Hepatocyte (in vitro differentiated cells): ENCODE results near the gene KRT6B.

Experiments used
- CTCF ChIP-seq: fragments of 200-600 bp; sonication (generic); IDR thresholded peaks from 2 replicates; pipeline ENCODE4 v1.5.1; 2016; ENCODE audit warnings: antibody characterized with exemption, mild to moderate bottlenecking; ENCODE audit not compliant: poor library complexity
- EZH2 ChIP-seq: fragments of 200-600 bp; sonication (generic); IDR thresholded peaks from 2 replicates; pipeline ENCODE4 v1.6.1; 2016; ENCODE audit warnings: antibody characterized with exemption, mild to moderate bottlenecking, borderline replicate concordance

GRCh38 chr12:52496054-52496453, 44.1 kb upstream of the KRT6B start:
- TF ChIP-seq CTCF (no peak), EZH2 (no peak)
